NCI-H226 (cell line): ENCODE data around the gene AMH.

ENCODE experiments used
- DNase-seq: peaks from one replicate; pipeline ENCODE4 v3.0.0-alpha.2; 2015

Gene AMH

GRCh38 chr19:2236314-2237050 lies 12.6 kb upstream of the AMH start, which contains the start of the genes PLEKHJ1 and SF3A2:
Gene PLEKHJ1 (minus strand): TSS chr19:2236329. CDS start chr19:2236248, 81 bp downstream.
Gene SF3A2 (plus strand): TSS chr19:2236824. CDS start chr19:2243419, 6,595 bp downstream.
- DNase-seq: peak; percentile 95

- no peak for DNase-seq
These were observed 11.9 kb upstream of the AMH start for GRCh38 chr19:2237051-2237868.

GRCh38 chr19:2237869-2238153 lies 11.3 kb upstream of the AMH start:
- no peak for DNase-seq

- no peak for DNase-seq
These were observed 9.9 kb upstream of the AMH start for GRCh38 chr19:2239173-2239572.

GRCh38 chr19:2239771-2240770 lies 9.1 kb upstream of the AMH start:
- no peak for DNase-seq

- DNase-seq: no peak
These were observed 8.0 kb upstream of the AMH start for GRCh38 chr19:2240881-2241760.

GRCh38 chr19:2242092-2242537 lies 7.0 kb upstream of the AMH start:
- no peak for DNase-seq

GRCh38 chr19:2242816-2243215 lies 6.3 kb upstream of the AMH start:
- DNase-seq: no peak

- no peak for DNase-seq
These were observed 5.6 kb upstream of the AMH start for GRCh38 chr19:2243274-2244124.

GRCh38 chr19:2244125-2244411 lies 5.1 kb upstream of the AMH start:
- no peak for DNase-seq

- no peak for DNase-seq
These were observed 4.6 kb upstream of the AMH start for GRCh38 chr19:2244486-2244885.

GRCh38 chr19:2245273-2245672 lies 3.9 kb upstream of the AMH start:
- no peak for DNase-seq

GRCh38 chr19:2246014-2246620 lies 3.0 kb upstream of the AMH start:
- DNase-seq: no peak

- DNase-seq: peak; percentile 62
These were observed 2.2 kb upstream of the AMH start for GRCh38 chr19:2246801-2247361.

DNA sequence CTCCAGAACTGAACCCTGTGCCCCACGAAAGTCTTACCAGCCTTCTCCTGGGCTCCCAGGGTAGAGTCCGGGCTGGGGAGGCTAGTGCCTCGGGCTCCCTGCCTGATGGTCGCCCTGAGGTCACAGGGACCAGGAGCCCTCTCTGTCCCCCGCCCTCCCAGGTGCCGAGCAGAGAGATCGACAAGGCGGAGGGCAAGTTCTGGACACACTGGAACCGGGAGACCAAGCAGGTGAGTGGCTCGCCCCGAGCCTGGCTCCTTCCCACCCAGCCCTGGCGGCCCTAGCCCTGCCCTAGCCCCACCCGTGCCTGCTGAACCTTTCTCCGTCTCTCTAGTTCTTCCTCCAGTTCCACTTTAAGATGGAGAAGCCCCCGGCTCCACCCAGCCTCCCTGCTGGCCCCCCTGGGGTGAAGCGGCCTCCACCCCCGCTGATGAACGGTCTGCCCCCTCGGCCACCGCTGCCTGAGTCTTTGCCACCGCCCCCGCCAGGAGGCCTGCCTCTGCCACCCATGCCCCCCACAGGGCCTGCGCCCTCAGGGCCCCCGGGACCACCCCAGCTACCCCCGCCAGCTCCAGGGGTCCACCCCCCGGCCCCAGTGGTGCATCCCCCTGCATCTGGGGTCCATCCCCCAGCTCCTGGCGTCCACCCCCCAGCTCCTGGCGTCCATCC lies 1.6 kb upstream of the AMH start:
- DNase-seq: no peak

GRCh38 chr19:2248136-2249009 lies 750 bp upstream of the AMH start:
- DNase-seq: no peak

GRCh38 chr19:2249880-2250765 lies 1.0 kb downstream of the AMH start:
- DNase-seq: no peak

DNA sequence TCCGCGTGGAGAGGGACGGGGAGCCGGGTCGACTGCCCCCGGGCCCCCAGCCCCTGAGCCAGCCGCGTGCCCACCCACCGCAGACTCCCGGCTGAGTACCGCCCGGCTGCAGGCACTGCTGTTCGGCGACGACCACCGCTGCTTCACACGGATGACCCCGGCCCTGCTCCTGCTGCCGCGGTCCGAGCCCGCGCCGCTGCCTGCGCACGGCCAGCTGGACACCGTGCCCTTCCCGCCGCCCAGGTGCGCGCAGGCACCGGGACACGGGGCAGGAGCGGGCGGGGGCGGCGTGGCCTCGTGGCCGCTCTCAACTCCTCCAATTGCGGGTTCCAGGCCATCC lies 1.6 kb downstream of the AMH start:
- DNase-seq: no peak
